NB4 (cell line): ENCODE data around the gene CLDN11.

Source experiments
- CTCF ChIP-seq: IDR thresholded peaks from one replicate; pipeline ENCODE4 v1.5.1; 2012; ENCODE audit warnings: low read depth, low read length
- MAX ChIP-seq: IDR thresholded peaks from 2 replicates; pipeline ENCODE4 v1.6.1; 2011; ENCODE audit warnings: low read depth, low read length
- POLR2A ChIP-seq: IDR thresholded peaks from 2 replicates; pipeline ENCODE4 v1.6.1; 2011; ENCODE audit warnings: mild to moderate bottlenecking; ENCODE audit not compliant: insufficient read length; ENCODE audit errors: extremely low read depth

- TF ChIP-seq POLR2A (no peak), CTCF (no peak), MAX (no peak)
These were observed 61.4 kb downstream of the CLDN11 start for GRCh38 chr3:170480111-170480510.
